ENCODE measurements around the gene ZNF594.

GRCh38 chr17:5238333-5238732 is 46.7 kb upstream of the ZNF594 start:
- TF ChIP-seq, protein P1, sequence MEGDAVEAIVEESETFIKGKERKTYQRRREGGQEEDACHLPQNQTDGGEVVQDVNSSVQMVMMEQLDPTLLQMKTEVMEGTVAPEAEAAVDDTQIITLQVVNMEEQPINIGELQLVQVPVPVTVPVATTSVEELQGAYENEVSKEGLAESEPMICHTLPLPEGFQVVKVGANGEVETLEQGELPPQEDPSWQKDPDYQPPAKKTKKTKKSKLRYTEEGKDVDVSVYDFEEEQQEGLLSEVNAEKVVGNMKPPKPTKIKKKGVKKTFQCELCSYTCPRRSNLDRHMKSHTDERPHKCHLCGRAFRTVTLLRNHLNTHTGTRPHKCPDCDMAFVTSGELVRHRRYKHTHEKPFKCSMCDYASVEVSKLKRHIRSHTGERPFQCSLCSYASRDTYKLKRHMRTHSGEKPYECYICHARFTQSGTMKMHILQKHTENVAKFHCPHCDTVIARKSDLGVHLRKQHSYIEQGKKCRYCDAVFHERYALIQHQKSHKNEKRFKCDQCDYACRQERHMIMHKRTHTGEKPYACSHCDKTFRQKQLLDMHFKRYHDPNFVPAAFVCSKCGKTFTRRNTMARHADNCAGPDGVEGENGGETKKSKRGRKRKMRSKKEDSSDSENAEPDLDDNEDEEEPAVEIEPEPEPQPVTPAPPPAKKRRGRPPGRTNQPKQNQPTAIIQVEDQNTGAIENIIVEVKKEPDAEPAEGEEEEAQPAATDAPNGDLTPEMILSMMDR (IDR thresholded peaks at IDR 0.05; ENCODE audit: extremely low read depth in 1 of 2, insufficient read depth in 1 of 2, low read depth in 1 of 2, low read length in 2 of 2): no peak
- TF ChIP-seq EZH2 (IDR thresholded peaks at IDR 0.05; ENCODE audit: borderline replicate concordance, low read depth, low read length, severe bottlenecking) (no peak), POLR2A (IDR thresholded peaks at IDR 0.05; ENCODE audit: low read depth, low read length) (no peak), POLR2AphosphoS5 (IDR thresholded peaks at IDR 0.05; ENCODE audit: insufficient read depth, low read depth, low read length) (no peak), JUN (IDR thresholded peaks at IDR 0.05; ENCODE audit: borderline replicate concordance, insufficient read depth, insufficient read length, low read depth) (no peak)

Measured in endothelial cell of umbilical vein (primary cell).